Loucy (cell line): ENCODE results near the gene DHRS2.

ENCODE experiments used
- H2AFZ ChIP-seq: fragments of 200-600 bp; sonication (generic); 2 replicates; pipeline ENCODE4 v1.6.0; 2016; ENCODE audit warnings: antibody characterized with exemption, mild to moderate bottlenecking, low read length, moderate library complexity
- H3F3A ChIP-seq: fragments of 200-600 bp; 2 replicates; pipeline ENCODE4 v1.6.0; 2016; ENCODE audit warnings: antibody characterized with exemption, low read depth, mild to moderate bottlenecking
- H3K27me3 ChIP-seq: fragments of 200-600 bp; sonication (generic); 2 replicates; pipeline ENCODE4 v1.6.1; 2014; ENCODE audit warnings: low read length, mild to moderate bottlenecking; ENCODE audit not compliant: insufficient read depth, poor library complexity, severe bottlenecking
- H3K36me3 ChIP-seq: fragments of 200-600 bp; sonication (generic); 2 replicates; pipeline ENCODE4 v1.6.1; 2016; ENCODE audit warnings: low read length; ENCODE audit not compliant: insufficient read depth
- H3K4me1 ChIP-seq: fragments of 200-600 bp; sonication (generic); 2 replicates; pipeline ENCODE4 v1.5.1; 2014; ENCODE audit warnings: low read length, mild to moderate bottlenecking; ENCODE audit not compliant: insufficient read depth, poor library complexity, severe bottlenecking
- H3K4me2 ChIP-seq: fragments of 200-600 bp; sonication (generic); 2 replicates; pipeline ENCODE4 v1.6.0; 2014; ENCODE audit warnings: antibody characterized with exemption, low read length, low read depth, mild to moderate bottlenecking; ENCODE audit not compliant: poor library complexity, severe bottlenecking
- H3K4me3 ChIP-seq: fragments of 200-600 bp; sonication (generic); 2 replicates; pipeline ENCODE4 v1.5.1; 2014; ENCODE audit warnings: low read length, mild to moderate bottlenecking, mixed read lengths; ENCODE audit not compliant: poor library complexity, severe bottlenecking
- H3K79me2 ChIP-seq: fragments of 200-600 bp; sonication (generic); 2 replicates; pipeline ENCODE4 v1.6.1; 2014; ENCODE audit warnings: low read length; ENCODE audit not compliant: insufficient read depth
- H3K9ac ChIP-seq: fragments of 200-600 bp; sonication (generic); 2 replicates; pipeline ENCODE4 v1.6.0; 2014; ENCODE audit warnings: mild to moderate bottlenecking, low read depth, low read length, moderate library complexity; ENCODE audit not compliant: poor library complexity, severe bottlenecking
- H3K9me2 ChIP-seq: fragments of 200-600 bp; sonication (generic); replicated peaks from 2 replicates; pipeline ENCODE4 v1.6.1; 2016; ENCODE audit warnings: low read depth, low read length, mixed read lengths
- H3K9me3 ChIP-seq: fragments of 200-600 bp; sonication (generic); 2 replicates; pipeline ENCODE4 v1.6.1; 2014; ENCODE audit warnings: mild to moderate bottlenecking, antibody characterized with exemption, low read length, low read depth; ENCODE audit not compliant: insufficient read depth
- H4K20me1 ChIP-seq: fragments of 200-600 bp; sonication (generic); 2 replicates; pipeline ENCODE4 v1.6.0; 2014; ENCODE audit warnings: antibody characterized with exemption, low read length, mild to moderate bottlenecking; ENCODE audit not compliant: insufficient read depth, poor library complexity, severe bottlenecking
- EZH2phosphoT487 ChIP-seq: fragments of 200-600 bp; IDR thresholded peaks from 2 replicates; pipeline ENCODE4 v1.6.1; 2018; ENCODE audit warnings: antibody characterized with exemption, mild to moderate bottlenecking, moderate library complexity, borderline replicate concordance
- TF ChIP-seq, protein P1 (sequence below): fragments of 200-600 bp; sonication (generic); conservative IDR thresholded peaks from 2 replicates; pipeline ENCODE4 v1.5.1; 2014; ENCODE audit warnings: mild to moderate bottlenecking, antibody characterized with exemption, low read length

DHRS2 gene

DNA sequence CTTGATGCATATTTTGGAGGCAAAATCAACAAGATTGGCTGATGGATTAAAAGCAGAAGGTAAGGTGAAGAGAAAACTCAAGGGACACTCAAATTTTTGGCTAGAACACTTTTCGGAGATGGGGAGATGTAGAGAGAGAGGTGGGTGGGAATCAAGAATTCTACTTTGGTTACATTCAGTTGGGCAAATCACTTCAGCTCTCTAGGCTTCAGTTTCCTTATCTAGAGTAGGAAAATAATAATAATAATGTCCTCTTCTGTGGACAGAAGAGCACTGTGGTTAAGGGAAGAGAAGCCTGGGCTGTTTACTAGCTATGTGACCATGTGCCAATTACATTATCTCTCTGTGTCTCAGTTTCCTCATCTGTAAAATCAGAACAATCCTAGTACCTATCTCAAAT is 23.4 kb upstream of the DHRS2 start:
- Histone ChIP-seq H3K27me3 (peaks cover 17% of the 10 kb centered on the region), H3K9me3 (no peaks in the 10 kb centered on the region), H3K4me2 (no peak overlapping the region), H3K4me1 (peaks cover 20% of the 10 kb centered on the region), H3K9ac (no peak overlapping the region), H4K20me1 (no peaks in the 10 kb centered on the region), H3K79me2 (no peaks in the 10 kb centered on the region), H3K36me3 (no peaks in the 10 kb centered on the region), H3K4me3 (no peak overlapping the region), H2AFZ (no peak overlapping the region), H3F3A (peaks cover 3% of the 10 kb centered on the region; the same call in 1 of the 2 replicates), H3K9me2 (no peaks in the 10 kb centered on the region)
- TF ChIP-seq EZH2phosphoT487, result no peak
- TF ChIP-seq, protein P1, sequence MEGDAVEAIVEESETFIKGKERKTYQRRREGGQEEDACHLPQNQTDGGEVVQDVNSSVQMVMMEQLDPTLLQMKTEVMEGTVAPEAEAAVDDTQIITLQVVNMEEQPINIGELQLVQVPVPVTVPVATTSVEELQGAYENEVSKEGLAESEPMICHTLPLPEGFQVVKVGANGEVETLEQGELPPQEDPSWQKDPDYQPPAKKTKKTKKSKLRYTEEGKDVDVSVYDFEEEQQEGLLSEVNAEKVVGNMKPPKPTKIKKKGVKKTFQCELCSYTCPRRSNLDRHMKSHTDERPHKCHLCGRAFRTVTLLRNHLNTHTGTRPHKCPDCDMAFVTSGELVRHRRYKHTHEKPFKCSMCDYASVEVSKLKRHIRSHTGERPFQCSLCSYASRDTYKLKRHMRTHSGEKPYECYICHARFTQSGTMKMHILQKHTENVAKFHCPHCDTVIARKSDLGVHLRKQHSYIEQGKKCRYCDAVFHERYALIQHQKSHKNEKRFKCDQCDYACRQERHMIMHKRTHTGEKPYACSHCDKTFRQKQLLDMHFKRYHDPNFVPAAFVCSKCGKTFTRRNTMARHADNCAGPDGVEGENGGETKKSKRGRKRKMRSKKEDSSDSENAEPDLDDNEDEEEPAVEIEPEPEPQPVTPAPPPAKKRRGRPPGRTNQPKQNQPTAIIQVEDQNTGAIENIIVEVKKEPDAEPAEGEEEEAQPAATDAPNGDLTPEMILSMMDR, result no peak

DNA sequence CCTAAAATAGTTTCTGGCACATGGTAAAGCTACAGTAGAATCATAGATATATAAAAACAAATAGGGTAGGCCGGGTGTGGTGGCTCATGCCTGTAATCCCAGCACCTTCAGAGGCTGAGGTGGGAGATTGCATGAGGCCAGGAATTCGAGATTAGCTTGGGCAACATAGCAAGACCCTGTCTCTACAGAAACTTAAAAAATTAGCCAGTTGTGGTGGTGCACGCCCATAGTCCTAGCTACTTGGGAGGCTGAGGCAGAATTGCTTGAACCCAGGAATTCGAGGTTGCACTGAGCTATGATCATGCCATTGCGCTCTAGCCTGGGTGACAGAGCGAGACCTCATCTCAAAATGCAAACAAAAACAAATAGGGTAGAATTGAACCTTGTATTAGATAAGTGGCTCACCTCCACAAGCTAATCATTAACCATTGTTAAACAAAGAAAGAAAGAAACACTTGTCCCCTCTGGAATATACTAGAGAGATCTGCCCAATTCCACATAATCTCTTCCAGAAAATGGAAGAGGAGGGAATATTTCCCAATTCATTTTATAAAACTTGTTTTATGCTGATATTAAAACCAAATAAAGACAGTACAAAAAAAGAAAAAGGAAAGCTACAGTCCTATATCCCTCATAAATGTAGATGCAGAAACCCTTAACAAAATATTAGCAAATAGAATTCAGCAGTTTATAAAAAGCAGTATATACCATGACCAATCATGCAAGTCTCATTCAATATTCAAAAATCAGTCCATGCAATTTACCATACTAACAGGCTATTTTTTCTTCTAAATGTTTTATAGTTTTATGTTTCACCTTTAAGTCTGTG is 22.7 kb upstream of the DHRS2 start:
- H3F3A ChIP-seq, result peaks cover 3% of the 10 kb centered on the region; the same call in 1 of the 2 replicates
- no peak overlapping the region for H3K4me2 ChIP-seq
- no peaks in the 10 kb centered on the region for H4K20me1 ChIP-seq
- TF ChIP-seq, protein P1, result no peak
- TF ChIP-seq EZH2phosphoT487, result no peak
- peaks cover 20% of the 10 kb centered on the region for H3K4me1 ChIP-seq
- H3K79me2 ChIP-seq, result no peaks in the 10 kb centered on the region
- no peaks in the 10 kb centered on the region for H3K36me3 ChIP-seq
- no peak overlapping the region for H3K9ac ChIP-seq
- no peak overlapping the region for H2AFZ ChIP-seq
- no peak overlapping the region for H3K4me3 ChIP-seq
- no peaks in the 10 kb centered on the region for H3K9me3 ChIP-seq
- H3K27me3 ChIP-seq, result peaks cover 24% of the 10 kb centered on the region
- no peaks in the 10 kb centered on the region for H3K9me2 ChIP-seq

DNA sequence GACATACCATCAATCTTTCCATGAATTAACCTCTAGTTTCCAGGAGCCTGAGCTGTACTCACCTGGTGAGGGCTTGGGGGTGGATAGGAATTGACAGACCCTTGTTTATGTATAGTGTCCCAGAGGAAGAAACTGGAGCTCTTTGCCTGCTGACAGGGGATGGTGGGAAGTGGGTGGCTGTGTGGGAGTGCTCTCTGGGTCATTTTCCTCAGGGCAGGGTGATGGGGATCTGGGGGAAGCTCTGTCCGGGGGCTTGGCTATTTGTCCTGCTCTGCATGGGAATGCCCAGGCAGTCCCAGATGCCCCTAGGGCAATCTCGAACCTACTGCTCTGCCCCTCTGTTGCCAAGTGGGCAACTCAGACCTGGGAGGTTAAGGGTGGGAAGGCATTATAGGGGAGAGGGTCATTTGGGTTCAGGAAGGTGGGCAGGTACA is 21.8 kb upstream of the DHRS2 start:
- Histone ChIP-seq H3K27me3 (peaks cover 33% of the 10 kb centered on the region), H3K4me3 (no peak overlapping the region), H3K4me1 (peaks cover 20% of the 10 kb centered on the region), H3K9me3 (no peaks in the 10 kb centered on the region), H3K9ac (no peak overlapping the region), H3K36me3 (no peaks in the 10 kb centered on the region), H3F3A (peaks cover 3% of the 10 kb centered on the region; the same call in 1 of the 2 replicates), H4K20me1 (no peaks in the 10 kb centered on the region), H3K79me2 (no peaks in the 10 kb centered on the region), H2AFZ (no peak overlapping the region), H3K9me2 (no peaks in the 10 kb centered on the region), H3K4me2 (no peak overlapping the region)
- TF ChIP-seq, protein P1, result no peak
- TF ChIP-seq EZH2phosphoT487, result no peak
